Measurements from ENCODE around the gene GSS. TPM values are rescaled to one million over a fixed set of nuclear protein-coding genes. Genes with fewer than 3 reads are reported as not detected.

Gene GSS
- total RNA-seq: 52.0 TPM

DNA sequence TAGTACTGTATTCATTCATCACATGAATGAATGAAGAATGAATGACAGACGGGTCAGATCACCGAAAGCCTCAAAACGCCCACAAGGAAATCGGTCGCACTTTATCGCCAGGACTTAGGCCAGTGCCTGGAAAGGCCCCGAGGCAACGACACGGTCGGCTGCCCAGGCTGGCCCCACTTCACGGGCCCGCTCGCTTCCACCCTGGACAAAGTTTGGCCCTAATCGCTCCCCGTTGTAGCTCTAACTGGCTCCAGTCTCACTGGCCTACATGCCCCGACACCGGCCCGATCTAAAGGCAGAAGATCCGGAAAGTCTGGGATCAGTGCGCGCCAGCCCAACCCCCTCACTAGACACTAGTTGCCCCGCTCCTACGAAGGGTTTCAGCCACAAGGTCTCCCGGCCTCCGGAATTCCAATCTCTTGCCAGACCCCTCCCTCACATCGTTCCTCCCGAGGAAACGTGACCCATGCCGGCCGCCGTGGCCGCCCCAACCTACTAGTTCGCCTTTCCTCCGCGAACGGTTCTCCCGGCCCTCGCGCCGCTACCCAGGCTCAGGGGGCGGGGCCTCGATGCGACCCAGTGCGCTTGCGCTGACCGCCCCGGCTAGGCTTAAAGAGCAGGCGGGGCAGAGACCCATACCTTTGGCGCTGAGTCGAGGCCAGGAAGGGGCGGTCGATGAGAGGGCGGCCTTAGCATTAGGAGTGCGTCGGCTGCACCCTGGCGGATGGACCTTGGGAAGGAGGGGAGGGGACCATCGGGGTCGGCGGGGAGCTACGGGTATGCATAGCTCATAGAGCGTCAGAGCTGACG lies at the start of gene GSS, which contains the start of gene MYH7B:
GSS (minus strand) TSS at position 576 of the 810 bp plus-strand sequence. CDS start 3,954 bp downstream, outside the sequence.
MYH7B (plus strand) TSS at position 638 of the 810 bp plus-strand sequence. CDS start 22,138 bp downstream, outside the sequence.
- peak; percentile 95 to 99 (median 97) for DNase-seq (ENCODE audit: low read depth in 2 of 3, low spot score in 2 of 3)

DNA sequence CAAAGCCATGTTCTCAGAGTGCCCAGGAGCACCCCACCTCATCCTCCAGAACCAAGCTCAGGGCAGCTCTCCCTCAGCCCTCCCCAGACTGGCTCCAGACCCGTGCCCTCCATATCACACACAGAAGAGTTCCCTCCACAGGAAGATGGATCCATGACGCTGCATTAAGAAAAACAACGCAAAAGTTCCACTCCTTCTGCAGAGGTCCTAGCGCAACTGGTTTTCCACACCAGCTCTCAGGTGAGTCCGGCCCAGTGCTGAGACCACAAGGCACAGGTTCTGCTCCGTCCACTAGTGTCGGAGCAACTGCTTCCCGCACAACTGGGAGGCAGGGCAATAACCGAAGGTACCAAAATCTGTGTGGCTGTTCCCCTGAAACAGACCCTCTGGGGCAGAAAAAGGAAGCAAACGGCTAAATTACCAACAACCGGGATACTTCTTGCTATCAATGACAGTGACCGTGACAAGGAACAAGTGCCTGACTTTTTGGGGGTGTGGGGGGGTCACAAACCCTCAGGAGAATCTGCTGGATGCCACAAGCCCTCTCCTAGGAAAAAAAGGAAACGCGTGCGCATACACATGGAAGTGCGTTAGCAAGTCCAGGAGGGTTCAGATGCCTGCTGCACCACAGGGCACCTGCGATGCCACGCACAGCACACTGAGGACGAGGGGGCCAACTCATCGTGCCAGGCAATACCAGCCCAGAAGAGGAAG lies 49.3 kb upstream of the GSS start:
- DNase-seq (ENCODE audit: low read depth in 2 of 3, low spot score in 2 of 3): no peak

DNA sequence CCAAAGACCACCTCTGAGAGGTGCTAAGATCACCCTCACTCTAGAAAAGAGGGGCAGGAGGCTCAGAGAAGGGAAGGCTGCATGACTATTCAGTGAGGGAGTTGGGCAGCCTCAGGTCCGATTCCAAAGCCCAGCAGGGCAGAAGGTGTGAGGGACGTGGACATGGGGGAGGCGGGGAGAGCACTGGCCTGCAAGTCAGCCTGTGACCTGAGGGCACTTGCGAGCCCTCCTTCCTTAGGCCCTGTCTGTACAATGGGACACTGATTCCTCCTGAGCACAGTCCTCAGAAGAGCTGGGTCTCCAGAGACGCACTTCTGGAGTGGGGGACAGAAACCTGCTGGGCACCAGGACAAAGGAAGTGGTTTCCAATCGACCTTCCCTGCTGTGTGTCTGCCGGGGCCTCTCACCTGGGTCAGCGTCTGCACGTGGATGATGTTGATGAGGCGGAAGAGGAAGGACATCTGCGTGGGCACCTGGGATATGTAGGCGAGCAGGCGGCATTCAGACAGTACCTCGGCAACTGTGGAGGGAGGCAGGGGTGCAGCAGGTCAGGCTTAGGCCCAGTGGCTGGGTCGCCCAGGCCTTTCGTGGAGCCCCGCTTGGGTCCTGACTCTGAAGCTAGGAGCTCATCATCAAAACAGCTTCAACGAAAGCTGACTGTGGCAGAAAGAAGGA lies 48.6 kb upstream of the GSS start:
- no peak for DNase-seq (ENCODE audit: low read depth in 2 of 3, low spot score in 2 of 3)

DNA sequence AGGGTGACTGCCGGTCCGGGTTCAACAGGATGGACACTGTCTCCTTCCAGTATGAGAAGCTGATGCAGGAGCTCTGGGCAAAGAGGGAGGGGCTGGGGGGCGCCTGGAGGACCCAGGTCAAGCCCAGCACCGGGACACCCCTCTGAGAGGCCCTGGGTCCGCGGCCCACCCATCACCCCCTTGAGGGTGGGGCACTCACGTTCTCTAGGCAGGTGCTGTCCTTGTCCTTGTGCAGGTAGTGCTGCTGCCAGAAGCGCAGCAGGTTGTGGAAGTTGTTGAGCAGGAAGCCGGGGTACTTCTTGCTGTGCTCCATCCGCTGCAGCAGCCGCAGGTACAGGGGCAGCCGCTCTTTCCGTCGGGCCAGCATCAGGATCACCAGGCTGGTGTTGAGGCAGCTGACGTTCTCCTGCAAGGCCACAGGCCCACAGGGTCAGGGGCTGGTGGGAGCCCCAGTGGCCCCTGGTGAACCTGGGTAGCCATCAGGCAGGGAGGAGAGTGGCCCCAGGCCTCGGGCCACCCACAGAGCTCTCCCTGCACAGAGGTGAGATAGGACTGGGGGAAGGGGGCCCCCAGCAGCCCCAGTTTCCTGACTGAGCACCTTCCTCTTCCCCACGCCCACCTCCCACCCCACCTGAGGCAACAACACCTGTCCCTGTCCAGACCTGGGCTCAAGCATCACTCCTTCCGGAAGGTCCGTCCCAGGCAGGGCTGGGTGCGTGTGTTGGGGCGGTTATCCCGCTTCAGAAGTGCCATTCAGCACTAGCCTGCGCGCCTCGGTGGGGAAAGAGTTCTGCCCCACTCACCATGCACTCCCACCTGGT lies 47.8 kb upstream of the GSS start:
- DNase-seq (ENCODE audit: low read depth in 2 of 3, low spot score in 2 of 3): no peak

DNA sequence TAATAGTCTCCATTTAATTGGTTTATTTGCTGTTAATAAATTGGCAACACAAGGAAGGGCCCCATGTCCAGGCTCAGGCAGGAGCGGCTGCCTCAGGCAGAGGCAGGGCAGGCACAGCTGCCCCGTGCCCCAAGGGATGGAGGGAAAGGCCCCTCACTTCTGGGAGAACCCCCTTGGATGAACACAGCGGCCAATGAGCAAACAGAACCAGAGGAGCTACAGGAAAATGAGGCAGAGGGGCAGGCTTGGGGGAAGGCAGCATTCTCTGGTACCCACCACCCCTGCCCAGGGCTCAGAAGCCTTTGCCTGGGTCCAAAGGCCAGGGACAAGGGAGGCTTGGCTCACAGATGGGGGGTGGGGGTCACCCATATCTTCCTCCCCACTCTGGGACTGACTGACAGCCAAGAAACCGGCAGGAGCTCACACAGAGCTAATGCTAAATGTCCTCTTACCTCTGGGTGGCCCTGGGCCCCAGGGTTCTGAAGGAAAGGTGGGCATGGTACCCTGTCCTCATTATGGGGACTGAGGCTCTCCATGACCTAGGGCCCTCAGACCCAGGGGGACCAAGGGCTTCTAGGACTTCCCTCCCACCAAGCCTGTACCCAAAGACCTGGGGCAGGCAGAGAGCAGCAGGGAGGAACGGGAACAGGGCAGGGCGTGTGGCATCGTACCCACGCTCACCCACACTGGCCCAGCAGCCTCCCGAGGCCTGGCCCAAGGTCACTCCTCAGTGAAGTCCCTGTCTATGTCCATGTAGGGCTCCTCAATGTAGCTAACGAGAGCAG lies 47.0 kb upstream of the GSS start:
- DNase-seq (ENCODE audit: low read depth in 2 of 3, low spot score in 2 of 3): no peak

DNA sequence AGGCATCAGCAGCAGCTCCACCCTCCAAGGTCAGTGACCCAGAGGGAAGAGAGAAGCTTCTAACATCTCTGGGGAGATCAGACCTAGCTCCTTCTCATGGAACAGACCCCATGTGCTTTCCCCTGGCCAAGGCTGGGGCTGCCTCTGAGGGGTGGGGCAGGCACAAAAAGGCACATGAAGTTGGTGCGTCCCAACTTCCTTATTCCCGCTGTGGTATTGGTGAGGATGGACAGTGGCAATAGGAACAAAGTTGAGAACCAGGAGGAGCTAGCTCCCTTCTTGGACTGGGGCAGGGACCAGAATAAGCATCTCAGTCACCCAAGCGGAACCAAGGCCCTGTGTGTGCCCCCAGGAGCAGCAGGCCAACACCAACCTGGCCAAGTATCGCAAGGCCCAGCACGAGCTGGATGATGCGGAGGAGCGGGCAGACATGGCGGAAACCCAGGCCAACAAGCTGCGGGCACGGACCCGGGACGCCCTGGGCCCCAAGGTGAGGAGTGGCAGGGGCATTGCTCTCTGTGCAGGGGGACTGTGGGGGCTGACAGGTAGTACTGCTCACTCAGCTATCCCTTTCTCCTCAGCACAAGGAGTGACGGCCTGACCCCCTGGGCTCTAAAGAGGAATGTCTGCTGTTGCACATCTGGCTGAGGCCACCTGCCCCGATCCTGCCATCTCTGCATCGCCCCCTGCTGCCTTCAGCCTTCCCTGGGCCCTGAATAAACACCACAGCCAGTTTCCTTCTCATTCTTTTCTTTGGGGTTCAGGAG lies 46.2 kb upstream of the GSS start:
- DNase-seq (ENCODE audit: low read depth in 2 of 3, low spot score in 2 of 3): no peak

DNA sequence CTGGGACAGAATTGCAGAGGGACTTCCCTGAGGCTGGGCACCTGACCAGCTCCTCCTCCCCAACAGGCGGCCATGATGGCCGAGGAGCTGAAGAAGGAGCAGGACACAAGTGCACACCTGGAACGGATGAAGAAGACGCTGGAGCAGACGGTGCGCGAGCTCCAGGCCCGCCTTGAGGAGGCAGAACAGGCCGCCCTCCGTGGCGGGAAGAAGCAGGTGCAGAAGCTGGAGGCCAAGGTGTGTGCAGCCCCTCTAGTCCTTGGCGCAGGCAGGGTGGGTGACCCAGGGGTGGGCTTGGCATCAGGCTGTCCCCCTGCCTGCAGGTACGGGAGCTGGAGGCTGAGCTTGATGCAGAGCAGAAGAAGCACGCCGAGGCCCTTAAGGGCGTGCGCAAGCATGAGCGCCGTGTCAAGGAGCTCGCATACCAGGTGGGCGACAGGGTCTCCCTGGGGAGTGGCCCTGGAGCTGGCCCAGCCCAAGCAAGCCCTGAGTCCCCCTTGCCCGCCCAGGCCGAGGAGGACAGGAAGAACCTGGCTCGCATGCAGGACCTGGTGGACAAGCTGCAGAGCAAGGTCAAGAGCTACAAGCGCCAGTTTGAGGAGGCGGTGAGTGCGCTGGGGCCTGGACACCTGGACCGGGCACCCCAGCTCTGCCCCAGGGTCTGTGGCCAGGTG lies 45.5 kb upstream of the GSS start:
- DNase-seq (ENCODE audit: low read depth in 2 of 3, low spot score in 2 of 3): no peak

DNA sequence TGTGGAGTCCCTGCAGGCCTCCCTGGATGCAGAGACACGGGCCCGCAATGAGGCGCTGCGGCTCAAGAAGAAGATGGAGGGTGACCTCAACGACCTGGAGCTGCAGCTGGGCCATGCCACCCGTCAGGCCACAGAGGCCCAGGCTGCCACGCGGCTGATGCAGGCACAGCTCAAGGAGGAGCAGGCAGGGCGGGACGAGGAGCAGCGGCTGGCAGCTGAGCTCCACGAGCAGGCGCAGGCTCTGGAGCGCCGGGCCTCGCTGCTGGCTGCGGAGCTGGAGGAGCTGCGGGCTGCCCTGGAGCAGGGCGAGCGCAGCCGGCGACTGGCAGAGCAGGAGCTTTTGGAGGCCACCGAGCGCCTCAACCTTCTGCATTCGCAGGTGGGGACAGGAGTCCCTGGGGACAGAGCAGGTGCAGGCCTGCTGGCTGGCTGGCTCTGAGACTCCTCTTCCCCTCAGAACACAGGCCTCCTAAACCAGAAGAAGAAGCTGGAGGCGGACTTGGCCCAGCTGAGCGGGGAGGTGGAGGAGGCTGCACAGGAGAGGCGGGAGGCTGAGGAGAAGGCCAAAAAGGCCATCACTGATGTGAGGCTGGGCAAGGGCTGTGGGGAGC lies 44.8 kb upstream of the GSS start:
- no peak for DNase-seq (ENCODE audit: low read depth in 2 of 3, low spot score in 2 of 3)

DNA sequence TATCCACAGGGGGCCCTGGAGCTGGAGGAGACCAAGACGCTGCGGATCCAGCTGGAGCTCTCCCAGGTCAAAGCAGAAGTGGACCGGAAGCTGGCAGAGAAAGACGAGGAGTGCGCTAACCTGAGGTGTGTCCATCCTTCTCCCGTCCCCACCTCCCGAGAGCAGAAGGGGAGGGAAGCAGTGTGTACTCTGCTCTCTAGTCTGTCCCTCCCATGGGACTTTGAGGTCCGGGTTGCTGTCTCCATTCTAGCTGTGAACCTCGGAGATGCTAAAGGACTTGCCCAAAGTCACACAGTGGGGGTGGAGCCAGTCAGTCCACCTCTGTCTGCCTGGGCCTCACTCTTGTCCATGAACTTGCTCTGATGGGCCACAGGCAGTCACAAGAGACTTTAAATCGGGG lies 44.2 kb upstream of the GSS start:
- no peak for DNase-seq (ENCODE audit: low read depth in 2 of 3, low spot score in 2 of 3)

DNA sequence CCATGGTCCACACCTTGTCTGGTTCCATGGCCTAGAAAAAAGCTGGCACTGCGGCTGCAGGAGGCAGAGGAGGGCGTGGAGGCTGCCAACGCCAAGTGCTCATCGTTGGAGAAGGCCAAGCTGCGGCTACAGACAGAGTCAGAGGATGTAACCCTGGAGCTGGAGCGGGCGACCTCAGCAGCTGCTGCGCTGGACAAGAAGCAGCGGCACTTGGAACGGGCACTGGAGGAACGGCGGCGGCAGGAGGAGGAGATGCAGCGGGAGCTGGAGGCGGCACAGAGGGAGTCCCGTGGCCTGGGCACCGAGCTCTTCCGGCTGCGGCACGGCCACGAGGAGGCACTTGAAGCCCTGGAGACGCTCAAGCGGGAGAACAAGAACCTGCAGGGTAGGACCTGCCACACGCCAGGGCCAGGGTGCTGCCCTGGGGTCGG lies 43.4 kb upstream of the GSS start:
- no peak for DNase-seq (ENCODE audit: low read depth in 2 of 3, low spot score in 2 of 3)

DNA sequence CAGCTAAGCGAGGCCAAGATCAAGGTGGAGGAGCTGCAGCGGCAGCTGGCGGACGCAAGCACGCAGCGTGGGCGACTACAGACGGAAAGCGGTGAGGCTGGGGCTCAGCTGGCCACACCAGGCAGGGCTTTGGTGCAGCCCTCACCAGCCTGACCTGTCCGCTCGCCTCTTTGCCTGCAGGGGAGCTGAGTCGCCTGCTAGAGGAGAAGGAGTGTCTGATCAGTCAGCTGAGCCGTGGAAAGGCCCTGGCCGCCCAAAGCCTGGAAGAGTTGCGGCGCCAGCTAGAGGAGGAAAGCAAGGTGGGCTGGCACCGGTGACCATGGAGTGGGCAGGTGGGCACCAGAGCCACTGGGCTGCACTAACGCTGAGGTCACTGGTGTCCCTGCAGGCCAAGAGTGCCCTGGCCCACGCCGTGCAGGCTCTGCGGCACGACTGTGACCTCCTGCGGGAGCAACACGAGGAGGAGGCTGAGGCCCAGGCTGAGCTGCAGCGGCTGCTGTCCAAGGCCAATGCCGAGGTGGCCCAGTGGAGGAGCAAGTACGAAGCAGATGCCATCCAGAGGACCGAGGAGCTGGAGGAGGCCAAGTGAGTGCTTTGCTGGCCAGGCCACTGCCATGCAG lies 42.8 kb upstream of the GSS start:
- DNase-seq (ENCODE audit: low read depth in 2 of 3, low spot score in 2 of 3): no peak

DNA sequence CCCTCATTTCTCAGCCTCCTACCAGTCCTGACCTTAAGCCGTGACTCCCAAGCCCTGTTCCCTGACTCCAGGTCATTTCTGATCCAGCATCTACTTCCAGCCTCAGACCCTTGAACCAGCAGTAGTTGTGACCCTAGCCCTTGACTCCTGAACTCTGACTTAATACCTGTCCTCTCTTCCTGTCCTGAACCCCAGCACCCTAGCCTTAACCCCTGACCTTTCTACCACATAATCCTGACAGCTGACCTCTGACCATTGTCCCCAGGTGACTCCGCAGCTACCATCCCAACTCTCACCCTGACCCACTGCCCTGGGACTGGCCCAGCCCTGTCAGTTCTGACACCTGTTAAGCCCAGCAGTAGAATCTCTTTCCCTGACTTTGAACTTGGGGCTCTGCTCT lies 42.2 kb upstream of the GSS start:
- DNase-seq (ENCODE audit: low read depth in 2 of 3, low spot score in 2 of 3): no peak

DNA sequence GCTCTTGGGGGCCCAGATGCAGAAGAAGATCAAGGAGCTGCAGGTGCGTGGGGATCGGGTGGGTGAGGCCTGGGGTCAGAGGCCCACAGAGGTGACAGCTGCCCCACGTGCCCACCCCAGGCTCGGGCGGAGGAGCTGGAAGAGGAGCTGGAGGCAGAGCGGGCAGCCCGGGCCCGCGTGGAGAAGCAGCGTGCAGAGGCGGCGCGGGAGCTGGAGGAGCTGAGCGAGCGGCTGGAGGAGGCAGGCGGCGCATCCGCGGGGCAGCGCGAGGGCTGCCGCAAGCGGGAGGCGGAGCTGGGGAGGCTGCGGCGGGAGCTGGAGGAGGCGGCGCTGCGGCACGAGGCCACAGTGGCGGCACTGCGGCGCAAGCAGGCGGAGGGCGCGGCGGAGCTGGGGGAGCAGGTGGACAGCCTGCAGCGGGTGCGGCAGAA lies 41.5 kb upstream of the GSS start:
- no peak for DNase-seq (ENCODE audit: low read depth in 2 of 3, low spot score in 2 of 3)

DNA sequence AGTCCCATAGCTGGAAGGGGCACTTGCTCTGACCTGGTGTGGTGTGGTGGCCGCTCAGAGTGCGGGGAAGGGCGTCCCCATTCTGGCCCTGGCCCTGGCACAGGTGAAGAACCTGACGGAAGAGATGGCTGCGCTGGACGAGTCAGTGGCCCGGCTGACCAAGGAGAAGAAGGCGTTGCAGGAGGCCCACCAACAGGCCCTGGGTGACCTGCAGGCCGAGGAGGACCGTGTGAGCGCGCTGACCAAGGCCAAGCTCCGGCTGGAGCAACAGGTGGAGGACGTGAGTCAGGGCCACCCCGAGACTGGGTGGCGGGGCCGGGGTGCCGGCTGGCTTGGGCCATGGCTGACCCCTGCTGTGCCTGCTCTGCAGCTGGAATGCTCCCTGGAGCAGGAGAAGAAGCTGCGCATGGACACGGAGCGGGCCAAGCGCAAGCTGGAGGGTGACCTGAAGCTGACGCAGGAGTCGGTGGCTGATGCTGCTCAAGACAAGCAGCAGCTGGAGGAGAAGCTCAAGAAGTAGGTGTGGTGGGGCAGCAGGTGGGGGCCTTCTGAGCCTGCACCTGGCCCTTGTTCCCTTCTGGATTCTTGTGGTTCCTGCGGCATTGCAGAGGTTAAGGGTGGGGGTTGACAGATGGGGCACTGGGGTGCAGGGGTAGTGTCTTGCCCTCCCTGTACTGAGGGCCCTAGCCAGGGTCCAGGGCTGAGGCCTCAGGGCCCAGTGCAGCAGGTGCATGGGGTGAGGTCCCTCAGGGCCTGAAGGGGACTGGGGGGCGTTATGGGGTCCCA lies 40.8 kb upstream of the GSS start:
- DNase-seq (ENCODE audit: low read depth in 2 of 3, low spot score in 2 of 3): no peak

DNA sequence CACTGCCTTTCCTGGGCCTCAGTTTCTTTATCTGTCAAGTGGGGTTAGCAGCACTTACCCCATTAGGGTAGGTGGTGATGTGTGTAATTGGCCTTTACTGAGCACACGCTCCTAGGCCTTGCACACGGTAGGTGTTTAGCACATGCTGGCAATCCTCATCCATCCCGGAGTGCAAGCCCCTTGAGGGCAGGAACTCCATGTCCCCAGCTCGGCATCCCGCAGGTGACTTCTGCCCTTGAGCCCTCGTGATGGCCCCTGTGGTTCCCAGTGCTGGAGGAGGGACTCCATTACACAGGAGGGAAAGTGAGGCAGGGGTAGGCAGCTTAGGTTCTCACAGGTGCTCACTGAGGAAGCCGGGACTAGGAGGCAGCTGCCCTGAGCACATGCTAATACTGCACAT lies 40.1 kb upstream of the GSS start:
- DNase-seq (ENCODE audit: low read depth in 2 of 3, low spot score in 2 of 3): no peak

DNA sequence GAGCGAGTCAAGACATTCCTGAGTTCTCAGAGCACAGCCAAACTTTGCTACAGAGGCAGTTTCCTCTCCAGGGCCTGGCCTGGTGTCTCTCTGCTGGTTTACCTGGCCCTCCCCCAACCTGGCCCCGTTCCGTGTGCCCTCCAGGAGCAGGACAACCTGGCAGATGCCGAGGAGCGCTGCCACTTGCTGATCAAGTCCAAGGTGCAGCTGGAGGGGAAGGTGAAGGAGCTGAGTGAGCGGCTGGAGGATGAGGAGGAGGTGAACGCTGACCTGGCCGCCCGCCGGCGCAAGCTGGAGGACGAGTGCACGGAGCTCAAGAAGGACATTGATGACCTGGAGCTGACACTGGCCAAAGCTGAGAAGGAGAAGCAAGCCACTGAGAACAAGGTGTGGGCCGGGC lies 39.6 kb upstream of the GSS start:
- DNase-seq (ENCODE audit: low read depth in 2 of 3, low spot score in 2 of 3): no peak

Measured in hematopoietic multipotent progenitor cell (in vitro differentiated cells).